ENCODE measurements around the gene HSD17B8. TPM values are rescaled to one million over a fixed set of nuclear protein-coding genes. Genes with fewer than 3 reads are reported as not detected.

Gene HSD17B8
- polyA plus RNA-seq, 1 donor (not counting 4 experiments of a cell fraction or from before 2014, with no cell fraction given) = 18.6 TPM

DNA sequence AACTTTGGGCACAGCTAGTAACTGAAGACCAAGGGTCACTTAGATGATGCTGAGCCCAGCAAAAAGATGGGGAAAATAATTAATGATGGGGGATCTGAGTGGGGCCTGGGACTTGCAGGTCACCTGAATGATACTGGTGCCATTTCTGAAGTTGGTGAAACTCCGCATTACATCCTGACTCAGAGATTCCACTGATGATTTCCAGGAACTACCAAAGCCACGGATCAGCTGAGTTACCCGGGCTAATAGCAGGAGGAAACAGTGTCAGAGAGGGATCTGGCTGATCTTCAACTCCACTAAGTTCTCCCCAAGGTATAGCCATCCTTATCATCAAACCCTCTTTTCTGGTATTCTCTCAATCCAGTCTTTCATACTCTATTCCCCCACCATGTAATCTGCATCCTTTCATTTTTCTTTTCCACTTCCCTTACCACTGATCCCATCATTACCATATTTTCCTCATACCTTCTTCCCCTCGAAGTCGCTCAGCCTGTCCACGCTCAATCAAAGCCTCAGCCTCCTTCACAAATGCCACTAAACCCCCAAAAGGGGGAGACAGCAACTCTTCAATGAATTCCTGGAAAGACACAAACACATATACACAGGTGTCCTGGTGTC lies 47.0 kb downstream of the HSD17B8 start:
- H3K36me3 ChIP-seq (ENCODE audit: control insufficient read depth in 2 of 2, extremely low read depth in 1 of 2, insufficient read depth in 2 of 2, low read length in 2 of 2) = peaks cover 0 to 14% of the 10 kb centered on the region in 2 experiments
- no peak for DNase-seq (ENCODE audit: low read depth, low spot score)
- H3K9me1 ChIP-seq (ENCODE audit: control insufficient read depth, extremely low read depth, insufficient read depth, low read length) = no peaks in the 10 kb centered on the region
- TF ChIP-seq EZH2 (IDR thresholded peaks at IDR 0.05; ENCODE audit: low read length) = no peak
- TF ChIP-seq, protein P1, sequence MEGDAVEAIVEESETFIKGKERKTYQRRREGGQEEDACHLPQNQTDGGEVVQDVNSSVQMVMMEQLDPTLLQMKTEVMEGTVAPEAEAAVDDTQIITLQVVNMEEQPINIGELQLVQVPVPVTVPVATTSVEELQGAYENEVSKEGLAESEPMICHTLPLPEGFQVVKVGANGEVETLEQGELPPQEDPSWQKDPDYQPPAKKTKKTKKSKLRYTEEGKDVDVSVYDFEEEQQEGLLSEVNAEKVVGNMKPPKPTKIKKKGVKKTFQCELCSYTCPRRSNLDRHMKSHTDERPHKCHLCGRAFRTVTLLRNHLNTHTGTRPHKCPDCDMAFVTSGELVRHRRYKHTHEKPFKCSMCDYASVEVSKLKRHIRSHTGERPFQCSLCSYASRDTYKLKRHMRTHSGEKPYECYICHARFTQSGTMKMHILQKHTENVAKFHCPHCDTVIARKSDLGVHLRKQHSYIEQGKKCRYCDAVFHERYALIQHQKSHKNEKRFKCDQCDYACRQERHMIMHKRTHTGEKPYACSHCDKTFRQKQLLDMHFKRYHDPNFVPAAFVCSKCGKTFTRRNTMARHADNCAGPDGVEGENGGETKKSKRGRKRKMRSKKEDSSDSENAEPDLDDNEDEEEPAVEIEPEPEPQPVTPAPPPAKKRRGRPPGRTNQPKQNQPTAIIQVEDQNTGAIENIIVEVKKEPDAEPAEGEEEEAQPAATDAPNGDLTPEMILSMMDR (optimal IDR thresholded peaks at IDR 0.05 in 1 of 3, IDR thresholded peaks at IDR 0.05 in 1 of 3, conservative IDR thresholded peaks at IDR 0.05 in 1 of 3; ENCODE audit: extremely low read depth in 1 of 3, insufficient read depth in 2 of 3, low read length in 3 of 3) = no peak
- H3K27me3 ChIP-seq (ENCODE audit: control insufficient read depth, extremely low read depth, insufficient read depth, low read length) = no peaks in the 10 kb centered on the region
- no peaks in the 10 kb centered on the region for H3K9me3 ChIP-seq (ENCODE audit: control insufficient read depth, low read depth, low read length)
- H3K27ac ChIP-seq (ENCODE audit: control insufficient read depth, insufficient read depth, low read length) = no peak overlapping the region
- H3K4me1 ChIP-seq (ENCODE audit: control insufficient read depth, extremely low read depth, insufficient read depth, low read length) = peaks cover 36% of the 10 kb centered on the region
- no peaks in the 10 kb centered on the region for H3K79me2 ChIP-seq (ENCODE audit: control insufficient read depth, insufficient read depth, low read length)
- no peak overlapping the region for H3K4me2 ChIP-seq (ENCODE audit: control insufficient read depth, extremely low read depth, insufficient read depth, low read depth, low read length)
- no peak overlapping the region for H3K4me3 ChIP-seq (ENCODE audit: control insufficient read depth in 2 of 3, extremely low read depth in 1 of 3, insufficient read depth in 2 of 3, low read depth in 1 of 3, low read length in 3 of 3)
- no peak overlapping the region for H3K9ac ChIP-seq (ENCODE audit: control insufficient read depth, extremely low read depth, insufficient read depth, low read length)
- H2AFZ ChIP-seq (ENCODE audit: control insufficient read depth, low read length) = no peak overlapping the region
- dilution Hi-C loops (cut with MboI; ENCODE audit: extremely low pct_ligation_motif_present, low sequenced_read_pairs) = no loop called here
- no peak for FAIRE-seq
- H4K20me1 ChIP-seq (ENCODE audit: control insufficient read depth, extremely low read depth, insufficient read depth, low read length) = no peaks in the 10 kb centered on the region

DNA sequence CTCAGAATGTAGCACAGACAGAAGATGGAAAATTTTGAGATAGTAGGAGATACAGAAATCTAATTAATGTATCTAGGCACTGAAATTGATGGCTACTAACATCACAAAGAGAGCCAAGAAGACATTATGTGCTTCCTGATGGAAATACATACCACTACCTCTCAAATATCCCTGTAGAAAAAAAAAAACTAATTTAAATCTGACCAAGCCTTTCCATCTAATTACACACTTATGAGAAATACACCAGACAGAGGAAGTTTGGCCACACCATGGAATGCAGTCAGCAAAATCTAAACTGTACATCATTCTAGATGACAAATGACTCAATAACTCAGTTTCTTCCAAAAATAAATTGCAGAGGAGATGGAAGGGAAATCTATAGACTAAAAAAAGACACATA lies 48.3 kb downstream of the HSD17B8 start:
- no peak for DNase-seq (ENCODE audit: low read depth, low spot score)
- Histone ChIP-seq H4K20me1 (ENCODE audit: control insufficient read depth, extremely low read depth, insufficient read depth, low read length) (no peaks in the 10 kb centered on the region), H3K4me1 (ENCODE audit: control insufficient read depth, extremely low read depth, insufficient read depth, low read length) (peaks cover 35% of the 10 kb centered on the region), H3K9me1 (ENCODE audit: control insufficient read depth, extremely low read depth, insufficient read depth, low read length) (no peaks in the 10 kb centered on the region), H3K27ac (ENCODE audit: control insufficient read depth, insufficient read depth, low read length) (no peak overlapping the region), H3K9ac (ENCODE audit: control insufficient read depth, extremely low read depth, insufficient read depth, low read length) (no peak overlapping the region), H2AFZ (ENCODE audit: control insufficient read depth, low read length) (no peak overlapping the region), H3K27me3 (ENCODE audit: control insufficient read depth, extremely low read depth, insufficient read depth, low read length) (no peaks in the 10 kb centered on the region), H3K4me2 (ENCODE audit: control insufficient read depth, extremely low read depth, insufficient read depth, low read depth, low read length) (no peak overlapping the region), H3K9me3 (ENCODE audit: control insufficient read depth, low read depth, low read length) (no peaks in the 10 kb centered on the region), H3K36me3 (ENCODE audit: control insufficient read depth in 2 of 2, extremely low read depth in 1 of 2, insufficient read depth in 2 of 2, low read length in 2 of 2) (peaks cover 0 to 14% of the 10 kb centered on the region in 2 experiments), H3K4me3 (ENCODE audit: control insufficient read depth in 2 of 3, extremely low read depth in 1 of 3, insufficient read depth in 2 of 3, low read depth in 1 of 3, low read length in 3 of 3) (no peak overlapping the region), H3K79me2 (ENCODE audit: control insufficient read depth, insufficient read depth, low read length) (no peaks in the 10 kb centered on the region)
- dilution Hi-C loops (cut with MboI; ENCODE audit: extremely low pct_ligation_motif_present, low sequenced_read_pairs) = no loop called here
- no peak for FAIRE-seq
- TF ChIP-seq EZH2 (IDR thresholded peaks at IDR 0.05; ENCODE audit: low read length) = no peak
- TF ChIP-seq, protein P1 (optimal IDR thresholded peaks at IDR 0.05 in 1 of 3, IDR thresholded peaks at IDR 0.05 in 1 of 3, conservative IDR thresholded peaks at IDR 0.05 in 1 of 3; ENCODE audit: extremely low read depth in 1 of 3, insufficient read depth in 2 of 3, low read length in 3 of 3) = no peak

Data from keratinocyte (primary cell).